DMS79 treated with DMSO at 0.1 percent for 48 hours (cell line): ENCODE results near the gene UBE2D3.
"Not testable (repeated sequence)": the region's sequence is repeated elsewhere in the genome, so short reads cannot be mapped to it uniquely, and the experiment has no call there.

Experiments
- DNase-seq: peaks from one replicate; lab custom pipeline; 2025; lab: John Stamatoyannopoulos, UW

Gene UBE2D3

GRCh38 chr4:102826890-102827673 is at the start of gene UBE2D3:
TSS of gene UBE2D3 (minus strand) at chr4:102827551. CDS start at chr4:102826508, 1,043 bp downstream.
- DNase-seq: peak; percentile 63

GRCh38 chr4:102871772-102872171 is 44.4 kb upstream of the UBE2D3 start:
- no peak for DNase-seq

DNA sequence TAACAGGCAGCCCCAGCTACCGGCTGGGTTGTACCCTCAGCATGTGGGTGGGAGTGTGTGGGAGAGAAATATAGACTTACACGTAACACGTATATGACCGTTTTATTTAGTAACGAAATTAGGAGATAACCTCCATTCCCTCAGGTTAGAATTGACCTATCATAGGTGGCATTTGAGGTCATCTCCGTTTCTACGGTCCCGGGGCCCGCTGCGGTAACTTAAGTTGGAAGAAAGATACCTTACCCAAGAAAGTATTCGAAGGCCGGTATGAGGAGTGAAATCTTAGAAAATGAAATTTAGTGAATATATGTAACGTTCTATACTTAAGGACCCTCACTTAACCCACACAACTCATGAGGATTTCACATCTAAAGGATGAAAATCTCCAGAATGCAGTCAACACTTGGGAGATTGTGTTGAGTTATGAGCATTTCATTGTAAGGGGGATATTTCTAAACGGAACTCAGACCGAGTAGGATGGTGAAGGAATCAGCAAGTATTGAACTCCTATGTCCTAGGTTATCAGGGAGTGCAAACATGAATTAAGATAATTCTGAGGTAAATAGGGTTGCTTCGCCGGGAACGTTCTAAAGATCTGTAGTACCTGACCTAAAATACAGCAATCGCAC is 42.3 kb upstream of the UBE2D3 start:
- peak; percentile 30 for DNase-seq

- DNase-seq: peak; percentile 59
These were observed 41.6 kb upstream of the UBE2D3 start, which contains the start of gene CISD2 for GRCh38 chr4:102868781-102869568. TSS of gene CISD2 (plus strand) at chr4:102868992. CDS start at chr4:102869085, 93 bp downstream.

- no peak for DNase-seq
These were observed 40.9 kb upstream of the UBE2D3 start for GRCh38 chr4:102868153-102868780.

DNA sequence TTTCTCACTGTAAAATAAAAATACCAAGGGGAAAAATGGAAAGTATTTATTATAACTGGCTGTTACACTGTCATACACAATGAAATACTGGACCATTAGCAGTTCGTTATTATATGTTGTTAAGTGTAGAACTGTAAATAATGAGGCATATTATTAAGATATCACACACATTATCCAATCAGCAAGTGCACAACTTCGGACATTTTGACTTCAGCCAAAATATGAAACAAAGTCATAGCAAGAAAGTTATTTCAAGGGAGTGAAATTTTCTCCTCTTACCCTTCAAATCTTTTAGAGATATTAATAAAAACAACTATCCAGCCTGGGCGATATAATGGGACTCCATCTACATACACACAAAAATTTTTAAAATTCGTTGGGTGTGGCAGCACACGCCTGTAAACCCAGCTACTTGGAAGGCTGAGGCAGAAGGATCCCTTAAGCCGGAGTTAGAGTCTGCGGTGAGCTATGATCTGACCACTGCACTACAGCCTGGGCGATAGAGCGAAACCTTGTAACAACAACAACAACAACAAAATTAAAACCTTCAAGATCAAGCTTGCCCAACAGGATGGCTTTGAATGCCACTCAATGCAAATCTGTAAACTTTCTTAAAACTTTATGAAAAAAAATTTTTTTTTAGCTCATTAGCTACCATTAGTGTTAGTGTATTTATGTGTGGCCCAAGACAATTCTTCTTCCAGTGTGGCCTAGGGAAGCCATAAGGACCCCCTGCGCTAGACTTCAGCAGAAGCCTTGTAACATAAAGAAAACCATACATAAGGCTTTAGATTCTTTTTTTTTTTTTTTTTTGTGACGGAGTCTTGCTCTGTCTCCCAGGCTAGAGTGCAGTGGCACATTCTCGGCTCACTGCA is 40.2 kb upstream of the UBE2D3 start:
- DNase-seq: peak; percentile 8

- not testable (repeated sequence) for DNase-seq
These were observed 38.0 kb upstream of the UBE2D3 start for GRCh38 chr4:102865327-102865726.

DNA sequence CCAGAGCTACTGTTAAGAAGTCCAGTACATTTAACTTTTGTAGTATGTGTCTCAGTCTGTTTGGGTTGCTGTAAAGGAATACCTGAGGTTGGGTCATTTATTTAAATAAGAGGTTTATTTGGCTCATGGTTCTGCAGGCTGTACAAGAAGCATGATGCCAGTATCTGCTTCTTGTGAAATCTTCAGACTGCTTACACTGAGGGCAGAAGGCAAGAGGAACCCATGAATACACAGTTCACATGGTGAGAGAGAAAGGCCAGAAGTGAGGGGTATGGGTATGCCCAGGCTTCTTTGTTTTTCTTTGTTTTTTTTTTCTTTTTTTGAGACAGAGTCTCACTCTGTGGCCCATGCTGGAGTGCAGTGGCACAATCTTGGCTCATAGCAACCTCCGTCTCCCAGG is 35.4 kb upstream of the UBE2D3 start:
- no peak for DNase-seq

DNA sequence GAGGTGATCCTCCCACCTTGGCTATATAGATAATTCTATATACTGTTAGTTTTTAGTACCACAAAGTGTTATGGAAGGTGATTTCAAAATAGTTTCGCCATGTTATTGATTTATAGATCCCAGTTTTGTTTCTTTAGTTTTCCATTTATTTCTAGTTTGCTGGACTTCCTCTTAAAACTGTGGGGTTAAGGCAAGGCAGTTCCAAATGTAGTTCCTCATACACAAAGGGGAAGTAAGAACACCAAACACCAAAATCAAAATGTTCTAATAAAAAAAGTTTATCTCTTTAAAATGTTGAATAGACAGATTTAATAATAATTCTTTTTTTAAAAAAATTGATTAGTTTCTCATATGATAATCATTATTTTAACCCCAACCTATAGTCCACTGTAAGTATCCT is 34.7 kb upstream of the UBE2D3 start:
- no peak for DNase-seq

GRCh38 chr4:102860611-102861324 is 33.4 kb upstream of the UBE2D3 start:
- DNase-seq: no peak

DNA sequence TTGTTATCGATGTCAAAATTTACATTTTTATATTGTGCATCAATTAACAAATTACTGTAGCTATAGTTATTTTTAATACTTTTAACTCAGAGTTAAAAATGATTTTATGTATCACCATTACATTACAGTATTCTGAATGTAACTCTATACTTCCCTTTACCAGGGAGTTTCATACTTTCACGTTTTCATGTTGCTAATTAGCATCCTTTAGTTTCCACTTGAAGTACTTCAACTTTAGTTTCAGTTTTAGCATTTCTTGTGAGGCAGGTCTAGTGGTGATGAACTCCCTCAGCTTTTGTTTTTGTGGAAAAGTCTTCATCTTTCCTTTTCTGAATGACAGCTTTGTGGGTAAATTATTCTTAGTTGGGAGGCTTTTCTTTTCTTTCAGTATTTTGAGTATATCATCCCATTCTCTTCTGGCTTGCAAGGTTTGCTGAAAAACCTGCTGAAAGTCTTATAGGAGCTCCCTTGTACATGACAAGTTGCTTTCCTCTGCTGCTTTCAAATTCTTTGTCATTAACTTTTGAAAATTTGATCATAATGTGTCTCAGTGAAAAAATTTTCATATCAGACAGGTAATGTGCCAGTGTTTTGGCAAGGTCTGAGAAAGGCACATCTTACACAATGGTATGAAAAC is 31.6 kb upstream of the UBE2D3 start:
- no peak for DNase-seq

GRCh38 chr4:102850370-102850769 is 23.0 kb upstream of the UBE2D3 start:
- no peak for DNase-seq

GRCh38 chr4:102849579-102850104 is 22.3 kb upstream of the UBE2D3 start:
- DNase-seq: no peak

DNA sequence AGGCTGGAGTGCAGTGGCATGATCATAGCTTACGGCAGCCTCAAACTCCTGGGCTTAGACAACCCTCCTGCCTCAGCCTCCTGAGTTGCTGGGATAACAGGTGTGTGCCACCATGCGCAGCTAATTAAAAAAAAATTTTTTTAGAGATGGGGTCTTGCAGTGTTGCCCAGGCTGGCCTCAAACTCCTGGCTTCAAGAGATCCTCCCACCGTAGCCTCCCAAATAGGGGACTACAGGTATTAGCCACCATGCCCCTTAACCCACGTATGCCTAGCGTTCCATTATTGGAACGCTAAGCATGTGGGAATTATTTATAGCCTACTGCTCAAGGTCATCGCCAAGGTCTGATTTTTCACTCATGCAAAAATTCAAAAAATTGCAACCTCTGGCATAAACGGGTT is 20.3 kb upstream of the UBE2D3 start:
- DNase-seq: no peak

- DNase-seq: no peak
These were observed 16.6 kb upstream of the UBE2D3 start for GRCh38 chr4:102843938-102844337.

DNA sequence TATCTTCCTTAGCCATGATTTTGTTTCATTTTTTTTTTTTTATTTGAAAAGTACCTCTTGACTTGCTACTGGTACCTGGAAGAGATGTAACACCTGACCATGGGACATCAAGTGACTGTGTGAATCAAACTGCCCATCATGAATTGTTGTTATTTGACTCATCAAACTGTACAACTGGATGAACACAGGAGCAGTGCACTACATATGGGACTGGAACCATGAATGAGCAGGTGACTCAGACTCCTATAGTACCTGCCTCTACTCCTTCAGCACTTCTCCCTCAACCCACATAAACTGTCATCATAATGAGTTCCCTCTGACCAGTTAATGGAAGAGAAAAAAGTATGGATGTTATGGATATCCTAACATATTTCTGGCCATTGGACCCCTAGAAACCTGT is 15.9 kb upstream of the UBE2D3 start:
- no peak for DNase-seq

- DNase-seq: no peak
These were observed 15.0 kb upstream of the UBE2D3 start for GRCh38 chr4:102842367-102842766.

DNA sequence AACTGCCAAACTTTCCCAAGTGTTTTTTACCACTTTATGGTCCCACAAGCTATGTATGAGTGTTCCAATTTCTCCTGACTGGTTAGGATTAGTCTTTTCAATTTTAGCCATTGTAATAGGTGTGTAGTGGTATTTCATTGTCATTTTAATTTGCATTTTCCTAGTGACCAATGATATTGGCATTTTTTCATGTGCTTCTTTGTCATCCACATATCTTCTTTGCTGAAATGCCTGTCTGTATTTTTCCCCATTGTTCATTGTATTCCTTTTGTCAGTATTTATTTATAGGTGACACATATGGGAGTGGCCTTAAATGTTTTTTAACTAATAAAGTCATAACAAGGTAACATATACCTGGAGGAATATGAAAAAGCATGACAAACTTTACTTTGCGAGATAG is 9.2 kb upstream of the UBE2D3 start:
- no peak for DNase-seq

- DNase-seq: no peak
These were observed 5.3 kb upstream of the UBE2D3 start for GRCh38 chr4:102832667-102833066.

GRCh38 chr4:102832105-102832504 is 4.8 kb upstream of the UBE2D3 start:
- DNase-seq: no peak
